HG03103 (cell line): ENCODE results near the gene TFR2.
"Not testable (repeated sequence)": the region's sequence is repeated elsewhere in the genome, so short reads cannot be mapped to it uniquely, and the experiment has no call there.

Source experiments
- ATAC-seq: cut with Tn5 transposase; IDR thresholded peaks from one replicate; pipeline ENCODE4 v1.9.1; 2021; ENCODE audit warnings: low read depth; ENCODE audit not compliant: unreplicated experiment

The TFR2 gene

GRCh38 chr7:100678291-100678984 is 37.1 kb upstream of the TFR2 start:
- ATAC-seq, result no peak

- no peak for ATAC-seq
These were observed 36.2 kb upstream of the TFR2 start for GRCh38 chr7:100677308-100678267.

DNA sequence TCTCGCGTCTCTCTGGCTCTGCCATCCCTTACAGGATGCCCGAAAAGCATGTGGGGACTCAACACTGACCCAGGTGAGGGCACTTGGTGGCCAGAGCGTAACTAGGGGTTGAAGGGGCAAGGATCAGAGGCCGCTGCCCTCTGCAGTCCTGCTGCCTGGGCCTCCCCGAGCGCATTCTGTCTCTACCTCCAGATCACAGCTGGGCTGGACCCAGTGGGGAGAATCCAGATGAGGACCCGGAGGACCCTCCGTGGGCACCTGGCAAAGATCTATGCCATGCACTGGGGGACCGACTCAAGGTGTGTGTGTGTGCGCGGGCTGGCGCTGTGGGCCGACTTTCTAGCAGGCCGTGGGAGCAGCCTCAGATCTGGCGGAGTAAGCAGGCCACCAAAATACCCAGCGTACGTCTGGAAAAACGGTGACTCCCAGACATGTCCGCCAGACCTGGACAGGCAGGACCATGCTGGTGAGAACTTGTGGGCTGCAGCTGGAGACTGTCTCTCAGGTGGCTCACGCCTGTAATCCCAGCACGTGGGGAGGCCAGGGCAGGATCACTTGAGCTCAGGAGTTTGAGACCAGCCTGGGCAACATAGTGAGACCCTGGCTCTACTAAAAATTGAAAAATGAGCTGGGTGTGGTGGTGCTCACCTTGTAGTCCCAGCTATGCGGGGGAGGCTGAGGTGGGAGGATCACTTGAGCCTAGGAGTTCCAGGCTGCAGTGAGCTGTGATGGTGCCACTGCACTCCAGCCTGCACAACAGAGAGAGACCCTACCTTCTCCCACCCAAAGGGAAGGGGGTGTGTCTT is 35.4 kb upstream of the TFR2 start:
- no peak for ATAC-seq

DNA sequence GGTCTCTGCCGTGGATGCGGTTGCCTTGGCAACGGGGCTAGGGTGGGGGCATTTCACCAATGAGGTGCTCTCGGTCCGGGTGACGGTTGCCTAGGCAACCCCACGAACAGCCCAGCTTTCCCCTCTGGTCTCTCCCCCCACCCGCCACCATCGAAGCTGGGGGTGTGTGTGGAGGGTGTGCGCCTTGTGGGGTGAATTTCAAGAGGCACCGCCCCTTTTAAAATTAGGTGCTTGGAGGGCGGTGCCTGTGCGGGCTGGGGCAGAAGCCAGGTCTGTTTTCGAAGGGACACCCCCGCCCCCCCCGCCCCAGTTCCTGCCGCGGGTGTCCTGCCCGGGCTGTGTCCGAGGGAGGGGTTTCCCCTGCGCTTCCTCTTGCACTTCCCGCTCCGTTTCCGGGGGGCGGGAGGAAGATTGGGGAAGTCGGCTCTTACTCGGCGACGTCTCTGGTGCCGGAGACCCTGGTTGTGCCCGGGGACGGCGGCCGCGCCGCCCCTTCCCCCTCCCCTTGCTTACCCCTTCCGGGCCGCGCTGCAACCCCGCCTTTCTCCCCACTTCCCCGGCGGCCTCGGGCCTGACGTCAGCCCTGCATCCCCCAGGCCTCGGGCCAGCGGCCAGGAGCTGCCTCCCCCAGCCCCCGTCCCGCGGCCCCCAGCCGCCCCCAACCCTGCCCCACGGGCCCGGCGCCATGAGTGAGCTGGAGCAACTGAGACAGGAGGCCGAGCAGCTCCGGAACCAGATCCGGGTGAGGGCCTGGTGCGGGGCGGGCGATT is 34.4 kb upstream of the TFR2 start:
- no peak for ATAC-seq

DNA sequence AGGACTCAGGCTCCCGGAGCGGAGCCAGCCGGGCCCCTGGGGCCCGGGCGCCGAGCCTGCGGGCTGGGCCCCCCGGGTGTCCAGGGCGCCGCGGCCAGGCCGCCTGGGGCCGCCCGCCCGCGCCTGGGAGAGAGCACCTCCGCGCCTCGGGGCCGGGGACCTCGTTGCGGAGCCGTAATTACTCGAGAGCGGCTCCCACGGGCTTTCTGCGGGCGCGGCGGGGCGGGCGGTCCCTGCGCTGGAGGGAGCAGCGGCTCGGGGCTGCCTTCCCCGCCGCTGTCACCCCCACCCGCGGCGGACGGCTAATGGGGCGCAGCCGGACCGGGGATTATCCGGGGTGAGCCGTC is 33.7 kb upstream of the TFR2 start:
- no peak for ATAC-seq

DNA sequence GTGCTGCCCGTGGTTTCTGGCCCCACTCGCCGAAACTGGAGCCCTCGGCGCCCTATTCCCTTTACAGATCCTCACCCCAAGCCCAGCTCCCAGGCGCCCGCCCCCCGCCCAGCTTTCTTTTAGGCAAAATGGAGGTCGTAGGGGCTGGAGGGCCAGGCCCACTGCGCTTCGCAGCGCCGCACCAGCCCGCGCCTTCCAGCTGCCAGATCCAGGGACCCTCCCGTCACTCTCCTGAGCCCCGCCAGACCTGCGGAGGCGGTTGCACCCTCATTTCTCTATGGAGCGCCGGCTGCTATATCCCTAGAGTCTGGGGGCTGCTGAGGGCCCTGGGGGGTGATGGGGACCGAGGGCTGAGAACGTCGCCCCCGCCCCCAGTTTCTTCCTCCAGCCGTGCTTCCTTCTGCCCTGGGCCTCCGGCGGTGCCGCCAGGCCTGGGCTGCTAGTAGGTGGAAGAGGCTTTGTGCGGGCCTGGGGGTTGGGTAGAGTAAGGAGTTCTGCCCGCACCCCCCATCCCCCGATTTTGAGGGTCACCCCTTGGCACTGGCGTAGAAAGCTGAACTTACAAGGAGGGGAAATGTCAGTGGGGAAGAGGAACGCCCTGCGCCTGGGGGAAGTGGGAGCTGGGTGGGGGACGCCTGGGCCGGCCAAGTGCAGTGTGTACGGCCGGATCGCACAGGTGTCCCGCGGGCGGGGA is 33.2 kb upstream of the TFR2 start:
- ATAC-seq, result no peak

- no peak for ATAC-seq
These were observed 32.6 kb upstream of the TFR2 start for GRCh38 chr7:100673942-100674410.

DNA sequence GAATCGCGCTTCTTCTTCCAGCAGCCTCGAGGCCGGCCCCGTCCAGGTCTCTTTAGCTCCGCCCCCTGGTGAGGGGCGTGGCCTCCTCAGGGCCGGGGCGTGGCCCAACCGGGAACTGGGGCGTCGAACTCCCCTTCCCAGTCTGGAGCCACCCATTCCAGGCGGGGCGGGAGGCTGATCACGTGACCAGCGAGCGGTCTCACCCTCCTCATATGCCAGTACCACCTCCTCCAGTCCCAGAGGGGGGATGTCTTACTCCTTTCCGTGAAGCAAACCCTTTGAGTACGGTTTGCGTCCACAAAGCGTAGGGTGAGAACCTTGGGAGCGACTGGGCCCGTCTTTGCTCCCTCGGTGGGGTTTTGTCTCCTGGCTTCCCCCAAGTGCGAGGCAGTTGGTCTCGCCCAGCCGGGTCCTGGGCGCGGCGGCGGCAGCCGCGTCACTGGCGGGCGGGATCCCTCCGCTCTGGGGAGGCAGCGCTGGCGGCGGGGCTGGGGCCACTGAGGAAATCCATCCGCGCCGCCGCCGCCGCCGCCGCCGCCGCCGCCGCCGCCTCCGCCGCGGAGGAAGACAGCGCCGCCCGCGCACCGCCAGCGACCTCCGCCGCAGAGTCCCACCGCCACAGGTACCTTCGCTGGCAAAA is 32.1 kb upstream of the TFR2 start, which contains the start of gene GNB2:
Gene GNB2 (plus strand): TSS at position 439 of the 640 bp plus-strand sequence. CDS start 2,526 bp downstream, outside the sequence.
- ATAC-seq, result peak; percentile 53

- no peak for ATAC-seq
These were observed 30.3 kb upstream of the TFR2 start for GRCh38 chr7:100671353-100672327.

DNA sequence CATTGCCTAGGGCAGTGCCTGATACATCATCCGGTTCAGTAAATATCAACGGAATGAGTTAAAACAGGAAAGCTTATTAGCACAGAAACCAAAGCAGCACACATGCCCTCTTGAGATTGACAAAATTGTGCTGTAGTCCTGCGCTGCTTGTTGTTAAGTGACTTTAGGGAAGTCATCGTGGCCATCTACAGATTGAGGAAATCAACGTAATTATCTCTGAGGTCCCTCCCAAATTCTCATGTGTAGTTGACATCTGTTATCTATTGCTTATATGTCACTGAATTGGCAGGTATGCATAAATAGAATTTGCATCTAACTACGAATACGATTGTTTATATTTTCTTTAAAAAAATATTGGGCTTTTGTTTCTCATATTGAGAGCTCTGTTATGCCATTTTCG is 28.7 kb upstream of the TFR2 start:
- no peak for ATAC-seq

GRCh38 chr7:100669106-100669505 is 27.8 kb upstream of the TFR2 start:
- ATAC-seq, result not testable (repeated sequence)

DNA sequence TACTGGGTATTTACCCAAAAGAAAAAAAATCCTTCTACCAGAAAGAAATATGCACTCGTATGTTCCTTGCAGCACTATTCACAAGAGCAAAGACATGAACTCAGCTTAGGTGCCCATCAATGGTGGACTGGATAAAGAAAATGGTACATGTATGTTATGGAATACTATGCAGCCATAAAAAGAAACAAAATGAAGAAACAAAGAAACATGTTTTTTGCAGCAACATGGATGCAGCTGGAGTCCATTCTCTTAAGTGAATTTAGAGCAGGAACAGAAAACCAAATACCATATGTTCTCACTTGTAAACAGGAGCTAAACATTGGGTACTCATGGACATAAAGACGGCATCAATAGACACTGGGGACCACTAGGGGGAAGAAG is 26.7 kb upstream of the TFR2 start:
- no peak for ATAC-seq

- no peak for ATAC-seq
These were observed 26.1 kb upstream of the TFR2 start for GRCh38 chr7:100667331-100668068.

DNA sequence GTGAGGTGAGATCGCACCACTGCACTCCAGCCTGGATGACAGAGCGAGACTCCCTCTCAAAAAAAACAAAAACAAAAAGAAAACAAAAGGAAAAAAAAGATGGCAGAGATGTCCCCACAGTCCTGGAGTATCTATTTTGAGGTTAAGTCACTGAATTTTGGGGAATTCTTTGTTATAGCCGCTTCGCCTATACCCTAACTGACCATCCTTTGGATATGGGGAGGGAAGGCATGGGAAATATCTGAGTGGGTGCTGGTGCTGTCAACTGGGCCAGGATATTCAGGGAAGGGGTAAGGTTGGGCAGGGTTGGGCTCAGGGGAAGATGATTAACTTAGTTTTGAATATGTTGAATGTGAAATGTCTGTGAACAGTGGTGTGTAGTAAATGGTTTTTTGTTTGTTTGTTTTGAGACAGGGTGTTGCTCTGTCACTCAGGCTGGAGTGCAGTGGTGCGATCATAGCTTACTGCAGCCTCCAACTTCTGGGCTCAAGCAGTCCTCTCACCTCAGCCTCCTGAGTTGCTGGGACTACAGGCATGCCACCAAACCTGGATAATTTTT is 23.9 kb upstream of the TFR2 start:
- no peak for ATAC-seq

DNA sequence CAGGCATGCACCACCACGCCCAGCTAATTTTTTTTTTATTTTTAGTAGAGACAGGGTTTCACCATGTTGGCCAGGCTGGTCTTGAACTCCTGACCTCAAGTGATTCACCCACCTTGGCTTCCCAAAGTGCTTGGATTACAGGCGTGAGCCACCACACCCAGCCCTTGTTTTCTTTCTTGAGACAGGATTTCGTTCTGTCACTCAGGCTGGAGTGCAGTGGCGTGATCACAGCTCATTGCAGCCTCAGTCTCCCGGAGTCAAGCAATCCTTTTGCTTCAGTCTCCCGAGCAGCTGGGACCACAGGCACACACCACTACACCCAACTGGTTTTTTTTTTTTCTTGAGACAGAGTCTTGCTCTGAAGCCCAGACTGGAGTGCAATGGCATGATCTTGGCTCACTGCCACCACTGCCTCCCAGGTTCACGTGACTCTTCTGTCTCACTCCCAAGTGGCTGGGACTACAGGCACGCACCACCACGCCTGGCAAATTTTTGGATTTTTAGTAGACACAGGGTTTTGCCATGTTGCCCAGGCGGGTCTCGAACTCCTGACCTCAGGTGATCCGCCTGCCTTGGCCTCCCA is 20.9 kb upstream of the TFR2 start:
- not testable (repeated sequence) for ATAC-seq

GRCh38 chr7:100655908-100656674 is 14.7 kb upstream of the TFR2 start, which contains the start of gene ACTL6B:
ACTL6B (minus strand) TSS chr7:100656448; CDS start chr7:100656354, 94 bp downstream.
- no peak for ATAC-seq
